ENCODE data around the gene DIPK1C.

DNA sequence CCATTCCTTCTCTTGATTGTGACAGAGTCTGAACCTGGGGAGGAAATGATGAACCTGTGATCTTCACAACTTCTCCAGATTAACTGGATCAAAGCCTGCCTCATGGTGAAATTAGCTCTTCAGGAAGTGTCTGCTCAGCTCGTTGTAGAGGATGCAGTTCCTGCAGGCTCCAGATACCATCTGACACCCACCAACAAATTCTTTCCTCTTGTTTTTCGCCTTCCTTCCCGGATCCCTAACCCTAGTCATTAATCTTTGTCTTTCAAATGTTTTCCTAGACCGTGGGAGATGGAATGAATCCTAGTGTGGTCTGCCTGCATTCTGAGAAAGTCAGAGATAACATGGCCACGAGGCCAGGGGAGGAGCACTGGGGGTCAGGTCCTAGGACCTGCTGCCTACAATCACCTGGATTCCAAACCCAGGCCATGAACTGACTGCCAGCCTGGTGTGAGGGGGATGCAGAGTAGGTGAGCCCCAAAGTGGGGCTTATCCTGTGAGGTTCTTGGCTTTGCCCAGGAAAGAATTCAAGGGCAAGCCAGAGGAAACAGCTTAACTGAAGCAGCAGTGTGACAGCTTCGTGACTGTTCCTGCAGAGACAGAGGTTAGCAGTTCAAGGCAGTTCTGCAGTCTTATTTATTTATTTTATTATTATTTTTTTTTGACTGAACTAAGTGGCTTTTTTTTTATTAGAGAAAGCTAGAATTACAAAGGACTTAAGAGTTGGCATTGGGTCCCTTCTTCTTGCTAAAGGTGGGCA is 67.8 kb downstream of the DIPK1C start:
- TF ChIP-seq POLR2A (IDR thresholded peaks at IDR 0.05; ENCODE audit: borderline replicate concordance, extremely low read depth, insufficient read depth, insufficient read length) (no peak), CTCF (IDR thresholded peaks at IDR 0.05 in 2 of 3, conservative IDR thresholded peaks at IDR 0.05 in 1 of 3; ENCODE audit: borderline replicate concordance in 1 of 3, insufficient read depth in 1 of 3, low read depth in 2 of 3, low read length in 2 of 3) (no peak)
